HCEC 1CT (cell line): Measurements from ENCODE around the gene TNIP1.

Experiments used
- DNase-seq: peaks from one replicate; pipeline ENCODE4 v3.0.0-alpha.2; 2017

The TNIP1 gene

DNA sequence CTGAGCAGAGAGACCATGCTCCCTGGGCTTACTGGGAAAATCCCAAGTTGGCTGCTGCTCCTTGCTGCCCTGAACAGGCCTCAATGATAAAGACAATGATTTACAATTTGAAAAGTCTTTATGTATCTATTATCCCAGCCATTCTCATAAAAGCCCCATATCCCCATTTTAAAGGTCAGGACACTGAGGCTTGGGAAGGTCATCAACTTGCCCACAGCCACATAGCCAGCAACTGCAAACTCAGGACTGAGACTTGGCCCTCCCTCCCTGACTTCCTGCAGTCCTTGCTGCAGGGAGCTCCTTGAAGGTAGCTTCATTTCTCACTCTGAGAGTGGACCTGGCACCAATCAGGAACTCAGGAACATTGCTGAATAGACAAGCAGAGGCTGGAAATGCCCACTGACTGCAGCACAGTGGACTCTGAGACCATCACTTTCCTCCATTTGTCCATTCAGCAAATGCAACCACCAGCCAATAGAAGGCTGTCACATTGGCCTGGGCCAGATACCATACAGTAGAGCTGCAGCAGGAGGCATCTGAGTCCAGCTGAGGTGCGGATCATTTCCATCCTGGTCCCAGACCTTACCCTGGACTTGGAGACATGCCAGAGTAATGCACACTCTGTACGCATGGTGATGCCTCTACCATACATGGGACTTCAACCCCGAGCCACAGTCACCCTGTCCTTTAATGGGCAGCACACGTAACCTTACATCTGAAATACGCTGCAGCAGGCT is 18.3 kb downstream of the TNIP1 start:
- DNase-seq = no peak

DNA sequence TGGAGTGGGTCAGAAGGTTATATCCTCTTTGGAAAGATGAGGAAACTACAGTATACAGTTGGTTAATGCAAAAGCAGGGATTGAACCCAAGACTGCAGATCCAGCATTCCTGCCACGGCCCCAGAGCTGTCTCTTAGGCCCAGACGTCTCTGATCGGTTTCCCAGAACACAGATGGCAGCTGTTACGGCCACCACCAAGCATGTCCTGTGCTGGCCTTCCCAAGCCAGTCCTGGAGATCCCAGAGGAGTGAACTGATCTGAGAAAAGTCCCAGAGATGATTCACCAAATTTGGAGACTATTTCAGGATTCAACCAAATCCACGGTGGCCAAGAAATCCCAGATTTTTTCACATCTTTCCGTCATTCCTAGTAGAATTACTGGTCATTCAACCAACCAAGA is 20.1 kb downstream of the TNIP1 start:
- DNase-seq = no peak

- DNase-seq = no peak
Observed at GRCh38 chr5:151058891-151059489, 21.8 kb downstream of the TNIP1 start.

DNA sequence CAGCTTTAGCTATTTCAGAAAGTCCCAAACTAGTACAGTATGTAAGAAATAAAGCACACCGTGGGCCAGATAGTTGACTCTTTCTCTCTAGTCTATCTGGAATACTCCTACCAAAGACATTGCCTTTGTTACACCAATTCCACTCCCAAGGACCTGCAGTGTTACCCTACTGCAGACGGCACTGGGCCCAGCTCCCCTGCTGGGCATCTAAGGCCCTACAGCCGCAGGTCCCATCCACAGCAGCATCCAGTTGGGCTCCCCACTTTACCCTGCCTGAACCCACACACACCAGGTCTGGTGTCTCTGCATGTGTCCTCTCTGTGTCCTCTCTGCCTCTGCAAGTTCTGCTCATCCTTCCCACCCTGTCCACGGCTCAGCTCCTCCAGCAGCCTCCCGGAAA is 22.5 kb downstream of the TNIP1 start:
- no peak for DNase-seq

- no peak for DNase-seq
Observed at GRCh38 chr5:151056379-151057325, 24.2 kb downstream of the TNIP1 start.

- DNase-seq = no peak
Observed at GRCh38 chr5:151055336-151055735, 25.5 kb downstream of the TNIP1 start.

DNA sequence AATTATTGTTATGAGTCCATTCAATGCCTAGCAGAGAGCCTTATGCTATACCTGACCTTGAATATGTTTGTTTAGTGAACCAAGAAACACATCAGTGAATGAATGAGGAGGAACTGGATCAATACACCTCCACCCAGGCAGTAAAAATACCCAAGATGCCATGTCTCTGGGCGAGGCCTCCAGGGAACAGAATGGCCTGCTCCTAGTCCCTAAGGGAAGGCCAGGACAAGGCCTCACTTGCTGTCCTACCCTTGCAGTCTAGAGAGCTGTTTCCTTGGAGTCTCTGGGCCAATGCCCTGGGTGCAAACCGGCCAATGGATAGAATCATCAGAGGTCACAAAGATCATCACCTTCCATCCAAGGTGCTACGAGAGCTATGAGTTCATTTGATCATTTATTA is 26.1 kb downstream of the TNIP1 start:
- no peak for DNase-seq

- no peak for DNase-seq
Observed at GRCh38 chr5:151053796-151054462, 26.9 kb downstream of the TNIP1 start.

DNA sequence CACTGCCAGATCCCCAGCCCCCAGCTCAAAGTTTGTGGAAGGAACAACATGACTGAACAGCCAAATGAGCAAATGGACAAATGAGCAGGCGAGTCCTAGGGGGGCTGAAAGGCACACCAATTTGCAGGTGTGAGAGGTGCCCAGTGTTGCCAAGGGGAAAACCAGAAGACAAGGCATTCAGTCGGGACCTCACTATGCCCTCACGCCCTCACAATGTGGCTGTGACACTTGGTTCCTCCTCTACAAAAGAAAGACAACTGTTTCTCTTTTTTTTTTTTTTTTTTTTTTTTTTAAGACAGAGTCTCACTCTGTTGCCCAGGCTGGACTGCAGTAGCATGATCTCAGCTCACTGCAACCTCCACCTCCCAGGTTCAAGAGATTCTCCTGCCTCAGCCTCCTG is 28.0 kb downstream of the TNIP1 start:
- no peak for DNase-seq

DNA sequence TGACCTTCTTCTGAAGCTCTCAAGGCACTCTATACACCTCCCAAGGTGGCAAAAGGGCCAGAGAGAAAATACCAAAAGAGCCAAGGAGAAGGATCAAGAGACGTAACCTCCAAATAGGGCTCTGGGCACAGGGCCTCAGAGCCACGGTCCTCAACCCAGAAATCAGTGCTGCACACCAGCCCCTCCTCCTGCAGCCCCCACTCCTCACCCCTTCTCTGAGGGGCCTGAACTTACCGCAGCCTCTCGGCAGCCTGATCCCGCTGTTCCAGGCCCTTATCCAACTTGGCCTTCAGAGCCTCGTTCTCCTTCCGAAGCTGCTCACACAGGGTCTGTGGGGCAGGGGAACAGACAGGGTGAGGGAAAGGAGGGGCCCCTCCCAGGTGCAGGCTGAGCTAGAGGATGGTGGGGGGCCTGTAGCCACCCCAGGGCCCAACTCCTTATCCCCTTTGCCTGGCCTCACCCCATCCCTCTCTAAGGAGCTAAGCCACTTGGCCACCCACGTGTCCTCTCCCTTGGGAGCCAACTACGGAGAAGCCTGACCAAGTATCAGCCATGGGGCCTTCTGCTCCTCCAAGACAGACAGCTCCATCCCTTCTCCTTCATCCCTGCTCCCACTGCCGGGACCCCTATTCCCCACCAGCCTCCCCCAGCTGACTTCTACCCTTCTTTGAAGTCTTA is 28.8 kb downstream of the TNIP1 start:
- DNase-seq = no peak

GRCh38 chr5:151051066-151051930 is 29.5 kb downstream of the TNIP1 start:
- peak; percentile 70 for DNase-seq

- no peak for DNase-seq
Observed at GRCh38 chr5:151048526-151048925, 32.3 kb downstream of the TNIP1 start.

DNA sequence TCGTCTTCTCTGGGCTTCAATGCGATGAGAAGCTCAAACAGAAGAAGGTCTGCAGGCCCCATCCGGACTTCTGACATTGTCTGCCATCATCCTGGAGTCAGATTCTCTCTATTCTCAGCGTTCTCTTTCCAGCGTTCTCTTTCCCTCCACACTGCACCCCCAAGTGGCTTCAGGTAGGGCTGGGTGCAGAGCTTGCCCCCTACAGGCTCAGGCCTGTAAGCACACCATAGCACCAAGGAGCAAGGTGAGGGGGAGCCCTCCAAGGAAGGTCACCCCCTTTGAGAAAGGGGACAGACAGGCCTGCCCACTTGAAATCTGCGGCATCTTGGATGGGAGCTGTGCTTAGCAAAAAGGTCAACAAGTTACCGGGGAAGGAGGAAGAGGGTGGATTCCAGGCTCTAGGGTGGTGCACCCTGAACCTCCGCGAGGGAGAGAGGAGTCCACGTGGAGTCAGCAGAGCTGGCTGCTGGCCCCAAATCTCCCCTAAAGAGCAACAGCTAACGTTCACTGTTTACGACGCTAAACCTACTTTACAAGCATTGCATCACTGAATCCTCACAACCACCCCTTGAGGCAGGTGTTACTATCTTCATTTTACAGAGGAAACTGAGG is 32.9 kb downstream of the TNIP1 start:
- DNase-seq = no peak

DNA sequence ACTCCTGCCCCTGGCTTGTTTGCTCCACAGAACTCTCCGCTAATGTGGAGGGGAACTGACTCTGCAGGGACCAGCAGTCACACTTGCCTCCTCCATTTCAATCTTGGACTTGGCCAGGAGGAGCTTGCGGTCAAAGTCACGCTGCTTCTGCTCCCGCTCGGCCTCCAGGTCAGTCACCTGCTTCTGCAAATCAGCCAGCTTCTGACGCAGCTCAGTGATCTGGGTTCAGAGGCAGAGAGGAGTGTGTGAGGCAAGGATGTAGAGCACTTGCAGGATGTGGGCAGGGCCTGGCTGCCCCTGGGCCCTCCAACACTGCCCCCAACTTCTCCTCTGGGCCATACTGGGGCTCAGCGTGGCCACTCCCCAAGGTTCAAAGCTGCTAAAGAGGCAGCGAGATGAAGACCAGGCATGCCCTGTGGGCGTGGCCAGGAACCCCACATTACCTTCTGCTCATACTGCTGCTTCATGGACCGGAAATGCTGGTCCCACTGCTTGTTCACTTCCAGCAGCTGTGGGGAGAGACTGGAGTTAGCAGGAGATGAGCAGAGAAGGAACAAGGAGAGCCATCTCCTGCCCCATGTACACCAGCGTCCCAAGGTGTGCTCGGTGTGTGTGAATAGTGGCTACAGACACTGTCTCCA is 38.3 kb downstream of the TNIP1 start:
- no peak for DNase-seq

- no peak for DNase-seq
Observed at GRCh38 chr5:151041577-151042268, 39.1 kb downstream of the TNIP1 start.

- peak; percentile 57 for DNase-seq
Observed at GRCh38 chr5:151040211-151040747, 40.6 kb downstream of the TNIP1 start.

- no peak for DNase-seq
Observed at GRCh38 chr5:151039665-151040064, 41.2 kb downstream of the TNIP1 start.

DNA sequence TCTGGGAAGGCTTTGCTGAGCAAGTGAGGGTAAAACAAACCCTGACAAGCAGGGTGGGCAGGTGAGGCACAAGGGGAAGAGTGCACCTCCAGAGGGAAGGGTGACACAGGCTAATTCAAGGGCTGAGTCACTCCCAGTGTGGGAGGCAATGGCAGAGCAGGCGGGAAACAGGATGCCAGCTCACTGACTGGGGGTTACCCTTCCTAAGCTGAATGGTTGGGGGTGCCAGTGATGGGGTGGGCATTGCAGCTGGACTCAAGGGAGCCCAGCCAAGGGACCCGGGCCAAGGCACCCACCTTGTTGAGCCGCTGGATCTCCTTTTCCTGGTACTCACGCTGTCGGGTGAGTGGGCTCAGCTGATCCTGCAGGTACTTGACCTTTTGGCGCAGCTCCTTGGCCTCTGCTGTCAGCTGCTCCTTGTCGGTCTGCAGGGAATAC is 42.0 kb downstream of the TNIP1 start:
- DNase-seq = no peak

DNA sequence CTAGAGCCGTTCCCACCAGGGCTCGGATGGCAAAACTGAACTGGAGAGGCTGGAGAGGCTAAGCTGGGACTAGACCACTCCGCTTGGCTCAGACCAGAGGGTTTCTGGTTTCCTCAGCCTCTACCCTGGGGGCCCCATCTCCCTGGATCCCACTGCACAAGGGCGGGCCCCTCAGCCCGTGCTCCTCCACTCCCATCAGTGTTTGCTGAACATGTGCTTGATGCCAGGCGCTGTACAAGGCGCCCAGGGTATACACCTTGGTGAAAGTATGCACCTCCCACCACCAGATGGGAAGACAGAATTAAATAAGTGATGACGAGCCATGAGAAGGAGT is 42.5 kb downstream of the TNIP1 start:
- DNase-seq = no peak
